Aorta (tissue), 5 donors: Measurements from ENCODE around the gene ARID5A. TPM values are rescaled to one million over a fixed set of nuclear protein-coding genes. Genes with fewer than 3 reads are reported as not detected.

ENCODE experiments used
- ATAC-seq: fragments of 200-7000 bp; cut with Tn5 transposase; one replicate; pipeline ENCODE4 v1.9.1; 2022; ENCODE audit warnings: moderate library complexity; ENCODE audit not compliant: low FRiP score
- DNase-seq, 2 donors: peaks; one replicate each; pipeline ENCODE4 v3.0.0-alpha.2; 2020
- H3K27ac ChIP-seq, 2 donors: one replicate each; pipeline ENCODE4 v1.5.1; 2013; ENCODE audit warnings: low read length in 2 of 2, mild to moderate bottlenecking in 2 of 2, moderate library complexity in 2 of 2, control low read depth in 1 of 2, inconsistent platforms in 1 of 2, low read depth in 1 of 2
- H3K27me3 ChIP-seq, 2 donors: one replicate each; pipeline ENCODE4 v1.6.1; 2013; ENCODE audit warnings: control low read depth in 1 of 2, low read length in 1 of 2, mild to moderate bottlenecking in 1 of 2, moderate library complexity in 1 of 2; ENCODE audit not compliant: insufficient read depth in 2 of 2, control insufficient read depth in 1 of 2
- H3K36me3 ChIP-seq, 2 donors: one replicate each; pipeline ENCODE4 v1.6.1; 2013; ENCODE audit warnings: control low read depth in 1 of 2, low read length in 1 of 2, mild to moderate bottlenecking in 1 of 2; ENCODE audit not compliant: insufficient read depth in 2 of 2, control insufficient read depth in 1 of 2
- H3K4me1 ChIP-seq, 2 donors: one replicate each; pipeline ENCODE4 v1.6.1; 2013; ENCODE audit warnings: low read length in 2 of 2, control low read depth in 1 of 2, mild to moderate bottlenecking in 1 of 2, moderate library complexity in 1 of 2; ENCODE audit not compliant: insufficient read depth in 2 of 2, control insufficient read depth in 1 of 2
- H3K4me3 ChIP-seq, 2 donors: one replicate each; pipeline ENCODE4 v1.5.1; 2013; ENCODE audit warnings: low read length in 2 of 2, control low read depth in 1 of 2, mild to moderate bottlenecking in 1 of 2
- H3K9me3 ChIP-seq: one replicate; pipeline ENCODE4 v1.6.1; 2013; ENCODE audit warnings: mild to moderate bottlenecking, low read length; ENCODE audit not compliant: control insufficient read depth
- WGBS, 2 donors: extraction: QIAGEN DNeasy Blood & Tissue Kit; methylation state at CpG; one replicate each; pipeline ENCODE4 v1.1.7; 2013; 5-methylcytosine and 5-hydroxymethylcytosine counted together
- intact Hi-C, 2 donors: fragments of 100-400 bp; cut with DNase I; formaldehyde crosslinking; loops; one replicate each; pipeline versions ENCODE4 v1.14.2 to v1.15.0; 2022
- polyA plus RNA-seq, 2 donors: library from polyadenylated mRNA; stranded (reverse); fragments of 200-250 nt; gene quantifications; one replicate each; pipeline ENCODE4 v1.2.3, GENCODE V29; 2013
- total RNA-seq, 2 donors: library from RNA; stranded (reverse); fragmentation: NEBNext Ultra II Directional; extraction: Animal tissue kit (Norgen Biotek cat#: 25700); gene quantifications; one replicate each; pipeline ENCODE4 v1.2.1, GENCODE V29; 2021
- donor health status: healthy with polysubstance abuse.
- donor health status: Bipolar disorder and iron deficiency.
- donor health status: DM: no; HTN: no; CAD: no.
- donor health status: DM: no; HTN: no; CAD: no.
- donor health status: DM: yes; HTN: yes; CAD: no.

Gene ARID5A
- total and polyA plus RNA-seq, 4 donors: 51.5 to 264 (median 182) TPM

DNA sequence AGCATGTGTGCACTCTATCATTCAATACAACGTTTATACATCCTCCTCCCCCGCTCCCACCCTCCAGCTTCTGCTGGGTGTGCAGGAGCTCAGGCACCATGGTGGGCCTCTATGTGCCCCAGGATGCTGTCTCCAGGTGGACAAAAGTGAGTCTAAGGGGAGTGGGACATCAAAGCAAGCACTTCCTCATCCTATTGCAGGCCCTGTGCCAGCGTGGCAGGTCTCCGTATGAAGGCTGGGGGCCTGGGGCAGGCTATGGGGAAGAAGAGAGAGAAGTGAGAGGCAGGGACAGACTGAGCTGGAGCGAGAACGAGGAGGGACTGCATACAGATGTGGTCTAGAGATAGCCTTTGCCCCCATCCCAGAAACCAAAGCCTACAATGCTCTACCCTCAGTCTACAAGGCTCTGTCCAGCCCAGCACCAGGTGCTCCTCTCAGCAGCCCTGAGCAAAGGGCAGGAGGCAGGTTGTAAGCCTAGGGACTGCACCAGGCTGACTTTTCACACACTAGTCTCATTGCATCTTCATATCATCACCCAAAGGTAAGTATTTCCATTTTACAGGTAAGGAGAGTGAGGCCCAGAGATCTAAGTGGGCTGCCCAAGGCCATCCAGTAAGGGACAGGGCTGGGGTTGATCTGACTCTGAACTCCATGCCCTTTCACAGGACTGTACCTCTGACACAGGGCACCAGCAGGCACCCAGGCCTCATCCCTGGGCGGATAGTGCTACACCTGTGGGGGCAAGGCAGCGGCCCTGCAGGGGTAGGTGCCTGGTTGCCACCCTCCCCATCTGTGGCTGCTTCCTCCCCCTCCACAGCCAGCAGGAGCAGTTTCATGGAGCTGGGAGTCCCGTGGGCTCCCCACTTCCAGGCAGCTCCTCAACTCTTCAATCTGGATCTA is 14.0 kb upstream of the ARID5A start:
- H3K4me3 ChIP-seq: no peak overlapping the region
- 86 to 87% methylated on average over 9 of the region's 9 CpGs for WGBS, 2 donors
- H3K36me3 ChIP-seq: no peaks in the 10 kb centered on the region
- DNase-seq (peak; percentile 11 to 51), ATAC-seq (no peak)
- no peak overlapping the region for H3K27ac ChIP-seq
- H3K27me3 ChIP-seq: no peaks in the 10 kb centered on the region
- no peaks in the 10 kb centered on the region for H3K9me3 ChIP-seq
- intact Hi-C loops: no loop called here
- no peaks in the 10 kb centered on the region for H3K4me1 ChIP-seq

DNA sequence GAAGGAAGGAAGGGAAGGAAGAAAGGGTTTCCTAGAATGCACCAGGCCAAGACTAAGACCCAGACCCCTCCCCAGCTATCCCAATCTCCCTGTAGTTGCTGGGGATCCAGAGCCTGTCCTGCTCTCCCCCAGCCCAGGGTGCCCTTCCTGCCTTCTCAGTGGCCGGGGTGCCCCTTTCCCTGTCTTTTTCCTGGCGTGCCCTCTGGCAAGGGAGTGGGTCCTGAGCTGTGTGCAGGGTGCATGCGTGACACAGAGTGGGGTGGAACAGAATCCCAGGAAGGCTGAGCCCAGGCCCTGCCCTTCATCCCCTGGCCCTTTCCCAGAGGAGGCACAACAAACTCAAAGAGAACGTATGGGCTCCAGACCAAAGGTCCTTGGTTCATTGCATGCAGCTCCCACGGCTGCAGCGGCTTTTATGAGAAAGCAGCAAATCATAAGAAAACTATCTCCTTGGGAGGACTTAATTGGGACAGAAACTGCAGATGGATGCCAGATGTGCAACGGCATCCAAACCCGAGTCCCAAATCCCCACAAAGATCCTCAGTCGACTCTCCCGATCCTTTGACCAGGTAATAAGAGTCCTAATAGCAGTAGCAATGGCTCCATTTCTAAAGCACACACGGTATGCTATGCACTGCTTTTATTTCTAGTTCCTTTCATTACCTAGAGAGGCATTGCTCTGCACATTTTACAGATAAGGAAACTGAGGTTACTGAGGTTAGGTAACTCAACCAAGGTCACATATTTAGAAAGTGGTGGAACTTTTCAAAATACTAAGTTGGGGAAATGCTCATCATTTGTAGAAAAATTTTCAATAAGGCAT is 12.7 kb upstream of the ARID5A start:
- Histone ChIP-seq H3K4me3 (no peak overlapping the region), H3K27ac (no peak overlapping the region), H3K9me3 (no peaks in the 10 kb centered on the region), H3K36me3 (no peaks in the 10 kb centered on the region), H3K4me1 (no peaks in the 10 kb centered on the region), H3K27me3 (no peaks in the 10 kb centered on the region)
- intact Hi-C loops: no loop called here
- DNase-seq (peak in 1 of 2 donors; percentile 41), ATAC-seq (no peak)
- 74% methylated on average over 11 of the region's 11 CpGs for WGBS, 2 donors

DNA sequence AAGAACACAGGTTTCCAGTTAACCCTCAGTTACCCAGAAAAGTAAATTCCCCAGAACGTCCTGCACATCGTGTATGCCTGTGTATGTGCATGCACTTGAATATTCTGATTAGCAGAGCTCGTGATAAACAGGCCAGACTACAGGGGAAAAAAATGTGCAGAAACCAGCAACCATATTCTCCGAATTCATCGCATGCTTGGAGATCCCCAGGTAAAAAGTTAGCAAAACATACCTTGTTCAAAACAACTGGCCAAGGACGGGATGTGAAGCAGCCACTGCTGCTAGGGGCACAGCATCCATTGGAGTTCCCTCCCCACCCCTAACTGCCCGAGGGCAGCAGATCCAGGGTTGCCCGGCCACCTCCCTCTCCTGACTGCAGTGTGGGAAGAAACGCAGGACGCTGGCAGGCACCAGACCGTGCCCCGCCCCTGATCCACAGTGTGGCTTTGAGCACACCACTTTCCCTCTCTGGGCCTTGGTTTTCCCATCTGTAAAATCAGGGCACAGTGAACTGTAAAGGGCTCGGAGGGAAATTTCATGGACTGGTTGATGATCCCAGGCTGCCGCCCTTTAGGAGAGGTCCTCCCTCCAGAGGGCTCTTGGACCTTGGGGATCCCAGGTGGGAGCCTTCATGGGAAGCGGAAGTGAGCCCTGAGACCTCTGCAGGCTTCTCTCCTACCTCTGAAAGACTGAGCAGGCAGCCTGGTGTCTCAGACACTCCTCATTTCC is 11.9 kb upstream of the ARID5A start:
- DNase-seq (peak in 1 of 2 donors; percentile 72), ATAC-seq (no peak)
- WGBS, 2 donors: 87 to 88% methylated on average over 15 of the region's 15 CpGs
- Histone ChIP-seq H3K4me3 (no peak overlapping the region), H3K36me3 (no peaks in the 10 kb centered on the region), H3K27ac (no peak overlapping the region), H3K9me3 (no peaks in the 10 kb centered on the region), H3K27me3 (no peaks in the 10 kb centered on the region), H3K4me1 (no peaks in the 10 kb centered on the region)
- intact Hi-C loops: no loop called here

DNA sequence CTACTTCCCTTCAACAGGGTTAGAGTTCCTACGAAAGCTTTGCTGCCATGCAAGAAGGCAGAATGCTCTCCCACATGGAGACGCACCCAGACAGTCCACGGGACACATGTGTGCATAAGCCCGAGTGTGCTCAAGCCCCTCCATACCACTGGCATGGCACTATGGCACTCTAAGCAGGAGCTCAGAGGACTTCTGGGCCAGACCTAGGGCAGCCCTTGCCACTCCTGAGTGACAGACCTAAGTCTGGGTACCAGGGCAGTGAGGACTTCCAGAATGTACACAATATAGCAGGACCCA is 11.4 kb upstream of the ARID5A start:
- no peak for ATAC-seq
- 85 to 86% methylated on average over 4 of the region's 4 CpGs for WGBS, 2 donors
- Histone ChIP-seq H3K4me3 (no peak overlapping the region), H3K27me3 (no peaks in the 10 kb centered on the region), H3K27ac (no peak overlapping the region), H3K4me1 (no peaks in the 10 kb centered on the region), H3K36me3 (no peaks in the 10 kb centered on the region), H3K9me3 (no peaks in the 10 kb centered on the region)
- no peak for DNase-seq
- intact Hi-C loops: no loop called here

DNA sequence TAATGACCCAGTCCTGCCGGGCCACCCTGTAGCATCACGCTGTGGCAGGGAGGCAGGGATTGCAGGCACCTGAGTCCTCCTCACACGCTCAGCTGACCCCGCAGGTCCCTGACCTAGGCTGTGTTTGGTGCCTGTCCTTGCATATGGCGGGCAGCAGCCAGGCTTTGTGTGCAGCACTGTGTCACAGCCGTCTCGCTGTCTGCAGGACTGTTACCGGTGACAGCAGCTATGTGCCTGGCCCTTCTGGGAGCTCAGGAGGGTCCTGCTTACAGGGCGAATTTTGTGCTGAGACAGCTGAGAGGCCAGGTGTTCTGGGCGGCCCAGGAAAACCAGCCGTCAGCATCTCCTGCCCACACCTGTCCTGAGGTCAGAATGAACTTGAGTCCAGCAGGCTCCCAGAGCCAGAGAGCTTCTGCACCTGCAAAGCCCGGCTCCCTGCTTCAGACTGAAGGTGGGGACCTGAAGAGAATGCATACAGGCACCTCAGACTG is 10.4 kb upstream of the ARID5A start:
- DNase-seq (peak in 1 of 2 donors; percentile 62), ATAC-seq (no peak)
- H3K36me3 ChIP-seq: no peaks in the 10 kb centered on the region
- H3K4me1 ChIP-seq: no peaks in the 10 kb centered on the region
- intact Hi-C loops: no loop called here
- no peak overlapping the region for H3K4me3 ChIP-seq
- 96 to 97% methylated on average over 12 of the region's 12 CpGs for WGBS, 2 donors
- no peaks in the 10 kb centered on the region for H3K27me3 ChIP-seq
- H3K9me3 ChIP-seq: no peaks in the 10 kb centered on the region
- H3K27ac ChIP-seq: no peak overlapping the region

DNA sequence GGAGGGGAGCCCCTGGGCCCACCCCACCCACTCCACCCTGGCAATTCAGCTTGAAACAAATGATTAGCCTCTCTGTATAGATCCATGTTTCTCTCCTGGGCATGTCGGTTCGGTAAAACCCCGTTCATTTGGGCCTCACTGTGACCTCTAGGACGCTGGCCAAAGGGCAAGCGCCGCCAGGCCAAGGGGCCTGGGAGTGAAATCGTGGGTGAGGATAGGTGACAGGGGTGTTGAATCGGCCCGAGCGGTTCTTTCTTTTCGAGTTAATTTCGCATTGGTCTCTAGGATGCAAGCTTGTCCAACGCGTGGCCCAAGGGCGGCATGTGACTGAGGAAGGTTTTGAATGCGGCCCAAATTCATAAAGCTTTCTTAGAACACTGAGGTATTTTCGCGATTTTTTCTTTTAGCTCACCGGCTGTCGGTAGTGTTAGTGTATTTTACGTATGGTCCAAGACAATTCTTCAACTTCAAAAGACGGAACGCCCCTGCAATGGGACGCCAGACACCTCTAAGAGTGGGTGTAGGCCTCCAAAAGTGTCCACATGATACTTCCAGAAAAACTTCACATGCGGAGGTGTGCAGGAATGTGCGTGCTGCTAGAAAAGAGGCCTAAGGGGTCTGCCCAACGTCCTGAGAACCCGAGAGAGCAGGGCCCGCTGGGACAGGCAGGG is 9.8 kb upstream of the ARID5A start:
- intact Hi-C loops: no loop called here

GRCh38 chr2:96527286-96528005 is 9.1 kb upstream of the ARID5A start:
- intact Hi-C loops: no loop called here

More for the DNA sequence above, 9.8 kb upstream of the ARID5A start:
- H3K9me3 ChIP-seq: no peaks in the 10 kb centered on the region
- H3K27ac ChIP-seq: peak overlapping the region; percentile 64 to 87
- H3K4me1 ChIP-seq: no peaks in the 10 kb centered on the region
- peak overlapping the region; percentile 36 to 37 for H3K4me3 ChIP-seq
- H3K27me3 ChIP-seq: no peaks in the 10 kb centered on the region
- DNase-seq (peak; percentile 47 to 76), ATAC-seq (no peak)
- 86 to 87% methylated on average over 29 of the region's 29 CpGs for WGBS, 2 donors
- H3K36me3 ChIP-seq: no peaks in the 10 kb centered on the region

More at GRCh38 chr2:96527286-96528005, 9.1 kb upstream of the ARID5A start:
- Histone ChIP-seq H3K27me3 (no peaks in the 10 kb centered on the region), H3K4me1 (peaks cover 0 to 2% of the 10 kb centered on the region in 2 donors), H3K27ac (peak overlapping the region; percentile 87), H3K36me3 (no peaks in the 10 kb centered on the region), H3K4me3 (peak overlapping the region; percentile 36 to 37), H3K9me3 (no peaks in the 10 kb centered on the region)
- peak; percentile 73 to 87 for DNase-seq
- ATAC-seq: peak; percentile 5
- WGBS, 2 donors: 2 to 3% methylated on average over 26 to 51 of the region's 51 CpGs
